C4-2B (cell line): ENCODE results near the gene JMJD8.

Source experiments
- H3K27ac ChIP-seq: fragments of 450-650 bp; 2 replicates; pipeline ENCODE4 v1.5.1; 2017
- CTCF ChIP-seq: fragments of 450-650 bp; conservative IDR thresholded peaks from 2 replicates; pipeline ENCODE4 v1.5.1; 2017; ENCODE audit warnings: mild to moderate bottlenecking
- ZFX ChIP-seq: fragments of 450-650 bp; IDR thresholded peaks from 2 replicates; pipeline ENCODE4 v1.6.1; 2017

The JMJD8 gene

GRCh38 chr16:648071-648780 is 35.9 kb downstream of the JMJD8 start:
- peak overlapping the region; percentile 99 for H3K27ac ChIP-seq

GRCh38 chr16:647173-647902 is 36.8 kb downstream of the JMJD8 start:
- H3K27ac ChIP-seq, result peak overlapping the region; percentile 99

More at GRCh38 chr16:648071-648780, 35.9 kb downstream of the JMJD8 start:
- peak; percentile 88 for TF ChIP-seq CTCF
- no peak for TF ChIP-seq ZFX

GRCh38 chr16:646679-647172 is 37.4 kb downstream of the JMJD8 start:
- TF ChIP-seq CTCF (no peak), ZFX (no peak)
- peak overlapping the region; percentile 99 for H3K27ac ChIP-seq

More at GRCh38 chr16:647173-647902, 36.8 kb downstream of the JMJD8 start:
- TF ChIP-seq CTCF (no peak), ZFX (no peak)

- peak overlapping the region; percentile 99 for H3K27ac ChIP-seq
- no peak for TF ChIP-seq ZFX
- no peak for TF ChIP-seq CTCF
Observed at GRCh38 chr16:645852-646678, 38.1 kb downstream of the JMJD8 start.

GRCh38 chr16:644556-644955 is 39.6 kb downstream of the JMJD8 start:
- H3K27ac ChIP-seq, result peak overlapping the region; percentile 99; the same call in 1 of the 2 replicates
- TF ChIP-seq CTCF, result no peak
- no peak for TF ChIP-seq ZFX

- peak overlapping the region; percentile 99 for H3K27ac ChIP-seq
- TF ChIP-seq CTCF, result no peak
- no peak for TF ChIP-seq ZFX
Observed at GRCh38 chr16:643050-643368, 41.1 kb downstream of the JMJD8 start.
